Caco-2 (cell line): ENCODE data around the gene TBC1D24. TPM values are rescaled to one million over a fixed set of nuclear protein-coding genes. Genes with fewer than 3 reads are reported as not detected.
A peak's percentile ranks its signal among the peaks of the same experiment; 100 is the strongest.

Source experiments
- BruUV-seq: library from RNA; stranded (reverse); fragments of 400-500 nt; replicated peaks from 2 replicates; lab custom pipeline; 2021; lab: Mats Ljungman, UMichigan
- CTCF ChIA-PET: fragments of 300-600 bp; sonication (Branson Sonifier 250); formaldehyde crosslinking; loops from one replicate; lab custom pipeline; 2022; ENCODE audit warnings: antibody characterized with exemption; lab: Charles Lee
- POLR2A ChIA-PET: fragments of 300-600 bp; sonication (Branson Sonifier 250); formaldehyde crosslinking; loops from one replicate; lab custom pipeline; 2022; ENCODE audit warnings: antibody characterized with exemption; lab: Charles Lee
- DNase-seq, 2 experiments: peaks; one replicate each; pipeline versions ENCODE4 v3.0.0 to v3.0.0-alpha.2; 2020 to 2022
- H3K27me3 ChIP-seq: replicated peaks from 2 replicates; pipeline ENCODE4 v1.6.0; 2011; ENCODE audit warnings: low read length; ENCODE audit not compliant: control insufficient read depth, insufficient read depth
- H3K36me3 ChIP-seq: 2 replicates; pipeline ENCODE4 v1.5.1; 2011; ENCODE audit warnings: low read length; ENCODE audit not compliant: control insufficient read depth, insufficient read depth
- H3K4me1 ChIP-seq: fragments of 250-450 bp; sonication (Bioruptor Pico); 2 replicates; pipeline ENCODE4 v1.5.1; 2020; ENCODE audit warnings: mild to moderate bottlenecking
- H3K4me3 ChIP-seq: 2 replicates; pipeline ENCODE4 v1.5.1; 2011; ENCODE audit warnings: low read depth, mild to moderate bottlenecking, control low read depth, low read length
- H3K9me3 ChIP-seq: fragments of 250-450 bp; sonication (Bioruptor Pico); 2 replicates; pipeline ENCODE4 v1.5.1; 2020; ENCODE audit warnings: mild to moderate bottlenecking, moderate library complexity
- H3K27ac Mint-ChIP-seq: one replicate; pipeline ENCODE4 v1.8.0; 2022; ENCODE audit warnings: mixed read lengths; ENCODE audit not compliant: unreplicated experiment
- H3K27me3 Mint-ChIP-seq: one replicate; pipeline ENCODE4 v1.8.0; 2022; ENCODE audit warnings: mixed read lengths; ENCODE audit not compliant: insufficient read depth, unreplicated experiment
- H3K36me3 Mint-ChIP-seq: one replicate; pipeline ENCODE4 v1.8.0; 2022; ENCODE audit warnings: mild to moderate bottlenecking, mixed read lengths; ENCODE audit not compliant: insufficient read depth, unreplicated experiment
- H3K4me1 Mint-ChIP-seq: one replicate; pipeline ENCODE4 v1.8.0; 2022; ENCODE audit warnings: low read depth, mixed read lengths; ENCODE audit not compliant: unreplicated experiment
- H3K4me3 Mint-ChIP-seq: one replicate; pipeline ENCODE4 v1.8.0; 2022; ENCODE audit warnings: mild to moderate bottlenecking, moderate library complexity, mixed read lengths; ENCODE audit not compliant: unreplicated experiment
- H3K9me3 Mint-ChIP-seq: one replicate; pipeline ENCODE4 v1.8.0; 2022; ENCODE audit warnings: mixed read lengths; ENCODE audit not compliant: unreplicated experiment
- CTCF ChIP-seq, 2 experiments: fragments of 200-600 bp in 1 of 2; IDR thresholded peaks; 1 replicate in 1 of 2; 2 replicates in 1 of 2; pipeline versions ENCODE4 v1.5.1 to v1.8.0; 2011 to 2022; ENCODE audit warnings: antibody characterized with exemption in 1 of 2, control low read depth in 1 of 2, inconsistent platforms in 1 of 2, low read depth in 1 of 2, low read length in 1 of 2, mild to moderate bottlenecking in 1 of 2, moderate library complexity in 1 of 2; ENCODE audit not compliant: insufficient read depth in 1 of 2, severe bottlenecking in 1 of 2, unreplicated experiment in 1 of 2
- intact Hi-C: fragments of 100-400 bp; cut with micrococcal nuclease; formaldehyde crosslinking; loops from one replicate; pipeline ENCODE4 v1.10.0; 2022; ENCODE audit not compliant: unreplicated experiment
- total RNA-seq: library from RNA; stranded (reverse); gene quantifications from 2 replicates; pipeline ENCODE4 v1.2.3, GENCODE V29; 2022

Gene TBC1D24
- total RNA-seq, 1 experiment from 2014 or later, result 20.8 TPM

- intact Hi-C loops, result no loop called here
- ChIA-PET CTCF (interaction anchor here (1.2 to 1.7 kb wide), 2 partner anchors 32 to 54 kb away, joined by 3 to 14 read pairs; no protein-coding TSS in a partner anchor), POLR2A (interaction anchor here (1.7 kb wide), 1 partner anchor 10 kb away, joined by 8 read pairs; the partner anchor contains the start of gene TEDC2)
- H3K9me3 ChIP-seq, result no peaks in the 10 kb centered on the region
- Mint-ChIP-seq H3K27ac (no peak overlapping the region), H3K4me1 (peaks cover 11% of the 10 kb centered on the region), H3K9me3 (no peaks in the 10 kb centered on the region), H3K4me3 (peak overlapping the region; percentile 48), H3K36me3 (peaks cover 4% of the 10 kb centered on the region), H3K27me3 (no peaks in the 10 kb centered on the region)
- no TSS peak for BruUV-seq
- peaks cover 36% of the 10 kb centered on the region for H3K4me1 ChIP-seq
- H3K4me3 ChIP-seq, result no peak overlapping the region
- DNase-seq, result no peak
- no peaks in the 10 kb centered on the region for H3K27me3 ChIP-seq
- TF ChIP-seq CTCF (IDR thresholded peaks at IDR 0.05; ENCODE audit: insufficient read depth in 1 of 2, low read depth in 1 of 2, low read length in 1 of 2, severe bottlenecking in 1 of 2, unreplicated experiment in 1 of 2), result no peak
- H3K36me3 ChIP-seq, result no peaks in the 10 kb centered on the region
Measured at GRCh38 chr16:2469399-2470233, 5.3 kb upstream of the TBC1D24 start.

- Mint-ChIP-seq H3K27ac (no peak overlapping the region), H3K4me1 (peaks cover 11% of the 10 kb centered on the region), H3K4me3 (peak overlapping the region; percentile 48), H3K36me3 (peaks cover 4% of the 10 kb centered on the region), H3K27me3 (no peaks in the 10 kb centered on the region), H3K9me3 (no peaks in the 10 kb centered on the region)
- no peak for TF ChIP-seq CTCF (IDR thresholded peaks at IDR 0.05; ENCODE audit: insufficient read depth in 1 of 2, low read depth in 1 of 2, low read length in 1 of 2, severe bottlenecking in 1 of 2, unreplicated experiment in 1 of 2)
- CTCF ChIA-PET, result interaction anchor here (0.7 kb wide), 1 partner anchor 18 kb away, joined by 3 read pairs; no protein-coding TSS in a partner anchor
- intact Hi-C loops, result no loop called here
- Histone ChIP-seq H3K4me3 (no peak overlapping the region), H3K27me3 (no peaks in the 10 kb centered on the region), H3K9me3 (no peaks in the 10 kb centered on the region), H3K4me1 (peaks cover 36% of the 10 kb centered on the region), H3K36me3 (no peaks in the 10 kb centered on the region)
- DNase-seq, result no peak
- no TSS peak for BruUV-seq
- POLR2A ChIA-PET, result no interaction called here
Measured at GRCh38 chr16:2470234-2470601, 4.7 kb upstream of the TBC1D24 start.

- peaks cover 6% of the 10 kb centered on the region for H3K36me3 Mint-ChIP-seq
- ChIA-PET POLR2A (interaction anchor here (1.0 kb wide), 1 partner anchor 11 kb away, joined by 4 read pairs; the partner anchor contains the start of gene TEDC2), CTCF (interaction anchor here (0.7 kb wide), 1 partner anchor 19 kb away, joined by 3 read pairs; no protein-coding TSS in a partner anchor)
- peaks cover 11% of the 10 kb centered on the region for H3K4me1 Mint-ChIP-seq
- no peaks in the 10 kb centered on the region for H3K27me3 Mint-ChIP-seq
- intact Hi-C loops, result no loop called here
- H3K36me3 ChIP-seq, result no peaks in the 10 kb centered on the region
- no peak for DNase-seq
- TF ChIP-seq CTCF (IDR thresholded peaks at IDR 0.05; ENCODE audit: insufficient read depth in 1 of 2, low read depth in 1 of 2, low read length in 1 of 2, severe bottlenecking in 1 of 2, unreplicated experiment in 1 of 2), result no peak
- peaks cover 36% of the 10 kb centered on the region for H3K4me1 ChIP-seq
- no peaks in the 10 kb centered on the region for H3K27me3 ChIP-seq
- no peaks in the 10 kb centered on the region for H3K9me3 Mint-ChIP-seq
- H3K9me3 ChIP-seq, result no peaks in the 10 kb centered on the region
- peak overlapping the region; percentile 24 for H3K4me3 Mint-ChIP-seq
- BruUV-seq, result no TSS peak
- H3K4me3 ChIP-seq, result peak overlapping the region; percentile 14
- H3K27ac Mint-ChIP-seq, result no peak overlapping the region
Measured at GRCh38 chr16:2470603-2471015, 4.3 kb upstream of the TBC1D24 start.
